Stimulated activated CD4-positive, alpha-beta T cell treated with anti-CD3 and anti-CD28 coated beads, Interleukin-1b, Interleukin-23, amount 100 ng/mL, for 24 hours (primary cell): ENCODE measurements around the gene DMRTC1.
"Not testable (repeated sequence)": the region's sequence is repeated elsewhere in the genome, so short reads cannot be mapped to it uniquely, and the experiment has no call there.

Experiments used
- DNase-seq, 4 experiments: peaks; one replicate each; pipeline ENCODE4 v3.0.0-alpha.2; 2020; ENCODE audit warnings: low read depth in 4 of 4, low spot score in 1 of 4

DMRTC1 gene

GRCh38 chrX:72943819-72944169 is at the start of gene DMRTC1:
TSS of gene DMRTC1 (minus strand) at chrX:72943837. CDS start at chrX:72875694, 68,143 bp downstream.
- not testable (repeated sequence) for DNase-seq

GRCh38 chrX:72980894-72981469 is 37.3 kb upstream of the DMRTC1 start:
- not testable (repeated sequence) for DNase-seq

- DNase-seq = not testable (repeated sequence)
Measured at GRCh38 chrX:72974885-72975284, 31.2 kb upstream of the DMRTC1 start.

GRCh38 chrX:72971859-72972258 is 28.2 kb upstream of the DMRTC1 start:
- not testable (repeated sequence) for DNase-seq

- DNase-seq = not testable (repeated sequence)
Measured at GRCh38 chrX:72959971-72960370, 16.3 kb upstream of the DMRTC1 start.

GRCh38 chrX:72943035-72943818 is 410 bp downstream of the DMRTC1 start:
- not testable (repeated sequence) for DNase-seq

GRCh38 chrX:72942272-72942671 is 1.4 kb downstream of the DMRTC1 start:
- not testable (repeated sequence) for DNase-seq

- not testable (repeated sequence) for DNase-seq
Measured at GRCh38 chrX:72937906-72938305, 5.7 kb downstream of the DMRTC1 start, which contains the start of gene FAM236A. TSS of gene FAM236A (plus strand) at chrX:72938206. CDS start at chrX:72938263, 57 bp downstream.

- DNase-seq = not testable (repeated sequence)
Measured at GRCh38 chrX:72936882-72937455, 6.7 kb downstream of the DMRTC1 start.

GRCh38 chrX:72936455-72936854 is 7.2 kb downstream of the DMRTC1 start:
- not testable (repeated sequence) for DNase-seq

- DNase-seq = not testable (repeated sequence)
Measured at GRCh38 chrX:72932283-72932682, 11.4 kb downstream of the DMRTC1 start.

GRCh38 chrX:72916096-72916495 is 27.5 kb downstream of the DMRTC1 start:
- DNase-seq = not testable (repeated sequence)

- not testable (repeated sequence) for DNase-seq
Measured at GRCh38 chrX:72912315-72912714, 31.3 kb downstream of the DMRTC1 start, which contains the start of gene FAM236C. TSS of gene FAM236C (plus strand) at chrX:72912615. CDS start at chrX:72912715, 100 bp downstream.

- not testable (repeated sequence) for DNase-seq
Measured at GRCh38 chrX:72889740-72890139, 53.9 kb downstream of the DMRTC1 start.

GRCh38 chrX:72882898-72883297 is 60.7 kb downstream of the DMRTC1 start:
- DNase-seq = not testable (repeated sequence)

- DNase-seq = not testable (repeated sequence)
Measured at GRCh38 chrX:72837532-72837931, 106.1 kb downstream of the DMRTC1 start.

GRCh38 chrX:72830701-72831100 is 112.9 kb downstream of the DMRTC1 start:
- not testable (repeated sequence) for DNase-seq
